Activated CD4-positive, CD25-positive, alpha-beta regulatory T cell (primary cell): Measurements from ENCODE around the gene IPO8.
A peak's percentile ranks its signal among the peaks of the same experiment; 100 is the strongest.

Experiments
- DNase-seq, 4 experiments: peaks; one replicate each; lab custom pipeline; 2025; lab: John Stamatoyannopoulos, UW

IPO8 gene

DNA sequence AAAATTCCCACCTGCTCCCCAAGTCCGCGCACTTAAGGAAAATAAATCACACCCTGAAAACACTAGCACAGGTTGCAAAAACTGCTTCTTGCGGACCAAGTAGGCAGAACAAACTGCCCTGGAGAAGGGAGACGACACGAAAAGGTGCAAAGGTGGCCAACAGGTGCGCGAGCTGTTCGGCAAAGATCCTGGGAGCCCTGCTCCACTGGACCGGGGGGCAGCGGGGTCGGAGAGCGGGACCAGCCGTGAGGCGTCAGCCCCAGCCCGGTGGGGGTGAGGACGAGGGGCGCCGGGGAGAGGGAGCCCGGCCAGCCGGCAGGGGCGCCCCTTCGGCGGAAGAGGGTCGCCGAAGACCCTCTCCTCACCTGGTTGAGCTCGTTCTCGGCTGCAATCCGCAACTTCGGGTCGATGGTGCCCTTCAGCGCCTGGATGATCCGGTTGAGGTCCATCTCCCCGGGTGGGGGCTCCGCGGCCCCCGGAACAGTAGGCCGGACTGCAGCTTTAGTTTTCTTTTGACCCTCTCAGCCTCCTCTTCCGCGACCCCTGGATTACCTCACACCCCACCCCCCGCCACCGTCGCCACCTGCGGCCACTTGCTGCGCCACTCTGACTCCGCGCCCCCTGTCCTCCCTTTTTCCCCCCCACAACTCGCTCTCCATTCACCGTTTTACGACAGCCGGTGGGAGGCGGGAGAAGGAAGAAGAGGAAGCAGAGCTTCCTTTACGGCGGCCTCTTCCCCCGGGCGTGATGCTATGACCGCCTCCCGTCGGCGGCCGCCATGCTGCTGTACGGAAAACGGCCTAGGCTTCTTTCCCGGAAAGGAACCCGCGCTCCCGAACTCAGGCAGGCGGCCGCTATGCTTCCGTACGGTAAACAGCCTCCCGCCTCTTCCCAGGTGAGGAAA lies at the start of gene IPO8:
Gene IPO8 (minus strand): TSS at position 671 of the 904 bp plus-strand sequence. CDS start 222 bp downstream, at position 449.
- DNase-seq = peak; percentile 60 to 71 (median 65)

GRCh38 chr12:30744321-30744720 lies 48.7 kb upstream of the IPO8 start:
- DNase-seq = no peak

DNA sequence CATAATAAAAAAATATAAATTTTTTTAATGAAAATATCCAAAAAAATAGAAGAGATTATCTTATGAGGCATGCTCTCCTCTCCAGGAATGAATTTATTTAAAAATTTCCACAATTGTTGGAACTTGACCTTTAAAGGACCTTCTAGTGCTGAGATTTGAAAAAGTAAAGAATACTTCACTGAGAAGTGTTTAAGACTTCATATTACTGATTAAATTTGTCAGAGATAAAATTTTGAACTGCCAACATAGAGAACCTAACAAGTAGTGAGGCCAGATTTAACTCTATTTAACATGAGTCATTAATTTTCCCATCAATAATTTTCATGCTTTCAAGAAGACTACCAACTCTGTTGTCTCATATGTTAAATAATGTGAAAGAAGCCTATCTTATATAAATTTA lies 44.6 kb upstream of the IPO8 start:
- DNase-seq = no peak

- no peak for DNase-seq
Observed at GRCh38 chr12:30739020-30739419, 43.4 kb upstream of the IPO8 start.

DNA sequence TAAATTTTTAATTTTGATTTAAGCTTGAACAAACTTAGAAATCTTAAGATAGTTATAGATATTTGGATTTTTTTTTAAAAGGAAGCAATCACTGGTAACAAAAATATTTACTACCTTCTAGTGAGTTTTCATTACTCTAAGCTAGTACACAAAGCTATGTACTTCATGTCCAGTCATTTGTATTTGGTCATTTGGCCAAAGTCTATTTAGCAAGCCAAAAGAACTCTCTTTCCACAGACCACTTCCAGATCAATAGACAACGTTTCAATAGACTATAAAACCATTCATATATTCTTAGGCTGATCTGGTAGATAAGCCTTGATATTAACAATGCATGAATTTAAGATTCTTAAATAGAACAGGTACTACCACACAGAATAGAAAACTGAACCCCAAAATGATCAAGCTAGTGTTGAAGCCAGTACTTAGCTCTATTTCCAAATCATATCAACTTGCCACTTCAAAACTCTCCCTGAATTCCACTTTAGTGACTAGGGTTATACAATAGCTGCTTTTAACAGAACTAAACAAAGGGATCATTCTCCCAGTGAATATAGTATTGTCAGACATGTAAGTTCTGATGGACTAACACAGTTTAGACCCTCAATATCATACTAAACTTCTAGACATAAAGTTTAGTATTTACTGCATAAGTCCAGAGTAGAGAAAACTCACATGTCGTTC lies 37.4 kb upstream of the IPO8 start:
- no peak for DNase-seq

- DNase-seq = no peak
Observed at GRCh38 chr12:30730011-30730410, 34.3 kb upstream of the IPO8 start.

DNA sequence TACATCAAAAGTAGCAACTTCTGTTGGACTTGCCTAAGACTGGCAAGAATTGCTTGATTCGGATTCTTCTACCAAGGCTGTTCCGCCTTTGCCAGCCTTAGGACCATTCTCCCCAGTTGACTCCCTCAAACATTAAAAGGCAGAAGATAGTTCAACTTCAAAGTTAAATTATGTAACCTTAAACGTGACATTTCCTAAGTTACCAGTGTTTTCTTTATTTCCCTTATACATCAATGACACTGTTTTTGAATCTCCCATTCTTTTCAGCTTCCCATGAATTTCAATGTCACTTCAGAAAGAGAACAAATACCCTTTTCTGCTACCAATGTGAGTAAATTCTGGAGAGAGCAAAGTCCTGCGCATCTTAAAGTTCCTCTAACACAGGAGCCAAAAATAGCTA lies 33.9 kb upstream of the IPO8 start:
- DNase-seq = no peak

- no peak for DNase-seq
Observed at GRCh38 chr12:30726647-30727046, 31.0 kb upstream of the IPO8 start.

DNA sequence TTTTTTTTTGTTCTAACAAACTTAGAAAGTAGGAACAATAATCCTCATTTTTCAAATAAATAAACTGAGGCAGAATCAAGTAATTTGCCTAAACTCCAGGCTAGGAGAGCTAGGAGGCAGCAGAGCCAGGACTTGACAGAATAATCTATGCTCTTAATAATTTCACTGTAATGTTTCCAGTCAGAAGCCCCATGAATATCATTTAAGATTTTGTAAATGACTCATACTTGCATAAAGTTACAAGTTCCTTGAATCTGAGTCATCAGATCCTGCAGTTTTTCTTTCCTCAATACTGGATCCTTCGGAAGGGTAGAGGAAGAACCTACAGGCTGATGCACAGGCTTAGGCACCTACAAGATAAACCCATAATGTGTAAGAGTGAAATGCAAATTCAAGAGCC lies 30.1 kb upstream of the IPO8 start:
- DNase-seq = no peak

DNA sequence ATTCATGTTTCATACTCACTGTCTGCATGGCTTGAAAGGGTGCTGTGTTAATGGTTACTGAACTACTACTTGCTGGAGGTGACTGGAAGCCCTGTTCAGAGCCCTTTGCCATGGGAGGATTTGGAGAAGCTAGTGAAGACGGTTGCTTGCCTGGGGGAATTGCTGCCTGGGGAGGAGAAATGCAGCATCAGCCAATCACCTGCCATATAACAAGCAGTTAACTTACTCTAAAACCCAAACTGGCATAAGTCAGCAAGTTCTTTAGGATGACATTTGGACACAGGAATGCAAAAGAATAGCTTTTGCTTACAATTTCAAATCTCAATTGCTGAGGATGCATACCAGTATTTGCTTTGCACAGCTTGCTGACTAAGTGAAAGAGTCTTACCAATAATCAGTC lies 23.4 kb upstream of the IPO8 start:
- DNase-seq = no peak

- DNase-seq = no peak
Observed at GRCh38 chr12:30707613-30708342, 12.1 kb upstream of the IPO8 start.

DNA sequence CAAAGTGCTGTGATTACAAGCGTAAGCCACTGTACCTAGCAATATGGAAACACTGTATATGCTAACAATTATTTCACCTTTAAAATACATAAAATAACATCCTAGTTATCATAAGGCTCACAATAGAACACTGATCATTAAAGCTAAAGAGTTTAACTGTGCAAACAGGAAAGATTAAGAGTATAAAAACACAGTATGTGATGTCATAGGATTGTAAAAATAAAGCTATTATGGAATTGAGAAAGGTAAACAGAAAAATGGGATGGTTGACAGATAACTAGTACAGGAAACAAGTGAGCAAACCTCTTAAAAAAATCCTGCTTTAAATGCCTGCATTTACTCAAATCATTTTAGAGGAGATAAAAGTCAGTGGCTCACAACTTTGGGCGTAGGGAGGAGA lies 10.8 kb upstream of the IPO8 start:
- DNase-seq = no peak

- no peak for DNase-seq
Observed at GRCh38 chr12:30701056-30701455, 5.4 kb upstream of the IPO8 start.

DNA sequence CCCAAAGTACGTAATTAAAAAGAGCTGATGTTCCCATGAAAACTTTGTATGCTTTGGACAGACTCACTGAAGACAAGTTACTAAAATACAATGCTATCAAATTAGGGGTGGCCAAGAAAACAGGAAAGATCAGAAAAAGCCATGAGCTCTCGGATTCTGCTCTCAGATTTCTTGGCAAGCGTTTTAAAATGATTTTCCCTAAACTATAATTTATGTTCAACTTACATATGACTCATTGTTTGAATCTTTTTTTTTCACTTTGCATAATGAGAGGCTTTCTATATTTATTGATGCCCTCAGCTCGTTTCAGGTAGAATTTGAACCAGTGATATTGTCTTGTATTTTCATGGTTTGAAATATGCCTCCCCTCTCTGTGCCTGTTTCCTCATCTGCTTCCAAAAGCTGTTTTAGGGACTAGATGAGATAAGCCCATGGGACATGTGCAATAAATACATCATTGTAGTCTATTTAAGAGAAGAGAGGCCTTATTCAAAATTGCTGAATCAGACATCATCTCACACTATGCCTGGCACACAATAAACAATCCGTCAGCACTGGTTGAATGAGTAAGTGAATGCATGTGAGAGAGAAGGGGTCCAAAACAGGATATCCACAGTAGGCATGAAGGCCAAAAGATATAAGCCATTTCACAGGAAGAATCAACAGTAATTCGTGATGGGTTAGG lies 4.7 kb upstream of the IPO8 start:
- DNase-seq = no peak

DNA sequence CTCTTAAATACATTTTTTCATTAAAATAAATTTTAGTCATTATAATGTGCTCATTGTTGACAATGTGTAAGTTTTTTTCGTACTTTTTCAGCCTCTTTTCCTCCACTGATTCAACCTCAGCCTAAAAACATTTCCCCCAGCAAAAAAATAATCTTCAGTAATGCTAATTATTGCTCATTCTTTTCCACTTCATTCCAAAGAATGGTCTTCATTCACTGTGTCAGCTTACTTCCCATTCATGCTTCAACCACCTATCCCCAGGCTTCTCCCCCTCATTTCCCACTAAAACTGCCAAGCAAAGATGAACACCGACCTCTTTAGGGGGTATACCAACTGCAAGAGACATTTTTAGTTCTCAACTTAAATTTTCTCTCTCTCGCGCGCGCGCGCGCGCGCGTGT lies 2.7 kb upstream of the IPO8 start:
- no peak for DNase-seq

- no peak for DNase-seq
Observed at GRCh38 chr12:30696943-30697342, 1.3 kb upstream of the IPO8 start.

DNA sequence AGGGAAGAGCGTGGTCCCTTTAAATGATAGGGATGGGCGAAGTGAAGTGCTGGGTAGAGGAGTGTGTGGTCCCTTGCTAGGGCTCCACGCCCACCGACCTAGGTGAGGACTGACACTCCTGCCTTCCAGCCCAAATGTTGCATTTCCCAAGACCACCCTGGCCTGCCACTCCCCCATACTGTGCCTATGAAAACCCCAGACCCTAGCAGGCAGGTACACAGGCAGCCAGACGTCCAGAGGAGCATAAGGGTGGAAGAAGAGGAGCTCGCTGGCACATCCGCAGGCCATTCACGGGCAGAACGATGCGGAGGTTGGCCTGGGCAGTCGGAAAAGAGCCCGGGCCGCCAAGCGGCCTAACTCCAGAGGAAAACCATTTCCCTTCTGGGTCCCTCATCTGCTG lies 817 bp upstream of the IPO8 start:
- DNase-seq = no peak

DNA sequence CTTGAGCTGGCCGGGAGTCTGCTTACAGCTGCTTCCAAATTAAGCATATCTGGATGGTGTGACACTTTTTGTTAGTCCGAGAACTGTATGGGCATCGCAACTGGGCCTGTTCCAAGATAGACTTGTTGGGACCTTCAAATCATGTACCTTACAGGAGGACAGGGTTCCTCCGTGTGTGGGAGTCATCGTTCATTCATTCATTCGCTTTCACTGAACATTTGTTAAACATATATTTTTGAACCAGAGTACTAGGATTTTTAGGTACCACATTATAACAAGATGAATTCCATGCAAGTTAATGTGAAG lies 387 bp upstream of the IPO8 start:
- no peak for DNase-seq

- no peak for DNase-seq
Observed at GRCh38 chr12:30694412-30695198, 1.1 kb downstream of the IPO8 start.

DNA sequence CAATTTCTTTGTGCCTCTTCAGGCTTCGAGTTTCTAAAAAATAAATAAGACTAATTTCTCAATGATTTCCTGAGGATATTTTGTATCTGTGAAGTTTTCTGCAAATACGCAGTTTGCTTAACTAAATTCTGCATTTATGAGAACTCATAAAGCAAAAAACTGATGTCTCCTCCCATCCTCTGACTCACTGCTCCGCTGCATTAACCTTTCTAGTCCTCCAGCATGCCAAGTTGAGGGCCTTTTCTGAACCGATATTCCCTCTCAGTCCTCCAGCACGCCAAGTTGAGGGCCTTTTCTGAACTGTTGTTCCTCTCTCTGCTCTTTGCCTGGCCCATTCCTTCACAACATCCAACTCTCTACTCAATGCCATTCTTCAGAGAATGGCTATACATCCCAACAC lies 3.2 kb downstream of the IPO8 start:
- no peak for DNase-seq

DNA sequence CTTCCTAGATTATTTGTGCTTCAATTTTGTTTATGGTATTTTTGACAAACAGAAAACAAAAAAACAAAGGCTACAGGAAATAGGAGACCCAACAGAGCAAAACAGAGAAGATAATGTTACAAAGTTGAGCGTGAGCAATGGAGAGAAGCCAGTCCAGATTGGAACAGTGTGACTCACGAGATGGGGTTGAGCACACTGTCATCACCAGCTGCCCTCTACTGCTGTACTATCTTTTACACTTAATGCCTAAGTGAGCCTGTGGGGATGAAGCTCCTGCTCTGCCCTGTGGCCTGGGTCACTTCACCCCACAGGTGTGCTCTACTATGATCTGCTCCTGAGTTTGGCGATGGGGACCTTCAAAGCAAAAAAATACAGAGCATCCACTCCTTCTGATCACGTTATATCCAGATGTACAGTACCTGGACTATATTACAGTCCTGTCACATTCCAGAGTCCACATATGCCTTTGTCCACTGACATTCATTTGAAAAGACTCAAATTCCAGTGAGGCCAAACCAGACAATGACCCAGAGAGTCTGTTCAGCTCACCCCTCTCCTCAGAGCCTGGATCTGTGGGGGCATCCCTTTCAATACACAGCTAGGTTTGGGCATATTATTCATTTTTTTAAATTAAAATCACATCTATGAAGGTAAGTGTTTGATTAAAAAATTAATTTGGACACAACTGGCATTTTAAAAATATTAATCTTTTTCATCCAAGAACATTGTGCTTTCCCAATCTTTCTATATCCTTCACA lies 4.4 kb downstream of the IPO8 start:
- DNase-seq = no peak
